ENCODE data around the gene SEC14L1.
"Not testable (repeated sequence)": the region's sequence is repeated elsewhere in the genome, so short reads cannot be mapped to it uniquely, and the experiment has no call there.

The SEC14L1 gene

GRCh38 chr17:77157766-77158165 lies 17.0 kb downstream of the SEC14L1 start:
- H3K4me1 ChIP-seq (ENCODE audit: control insufficient read depth, insufficient read depth, low read length): peaks cover 14% of the 10 kb centered on the region
- H3K36me3 ChIP-seq (ENCODE audit: control insufficient read depth in 2 of 2, insufficient read depth in 1 of 2, low read length in 2 of 2); H3K27ac ChIP-seq (ENCODE audit: extremely low read depth, low read depth, low read length); CTCF ChIA-PET; POLR2A ChIA-PET; H3K4me3 ChIP-seq (ENCODE audit: low read depth, low read length); H3K9me3 ChIP-seq (ENCODE audit: control insufficient read depth, insufficient read depth, low read depth, low read length): not testable (repeated sequence)
- peak; percentile 22; the same call in 1 of the 2 replicates for TF ChIP-seq SCRT2 (tag by site-specific recombination; IDR thresholded peaks at IDR 0.05)

DNA sequence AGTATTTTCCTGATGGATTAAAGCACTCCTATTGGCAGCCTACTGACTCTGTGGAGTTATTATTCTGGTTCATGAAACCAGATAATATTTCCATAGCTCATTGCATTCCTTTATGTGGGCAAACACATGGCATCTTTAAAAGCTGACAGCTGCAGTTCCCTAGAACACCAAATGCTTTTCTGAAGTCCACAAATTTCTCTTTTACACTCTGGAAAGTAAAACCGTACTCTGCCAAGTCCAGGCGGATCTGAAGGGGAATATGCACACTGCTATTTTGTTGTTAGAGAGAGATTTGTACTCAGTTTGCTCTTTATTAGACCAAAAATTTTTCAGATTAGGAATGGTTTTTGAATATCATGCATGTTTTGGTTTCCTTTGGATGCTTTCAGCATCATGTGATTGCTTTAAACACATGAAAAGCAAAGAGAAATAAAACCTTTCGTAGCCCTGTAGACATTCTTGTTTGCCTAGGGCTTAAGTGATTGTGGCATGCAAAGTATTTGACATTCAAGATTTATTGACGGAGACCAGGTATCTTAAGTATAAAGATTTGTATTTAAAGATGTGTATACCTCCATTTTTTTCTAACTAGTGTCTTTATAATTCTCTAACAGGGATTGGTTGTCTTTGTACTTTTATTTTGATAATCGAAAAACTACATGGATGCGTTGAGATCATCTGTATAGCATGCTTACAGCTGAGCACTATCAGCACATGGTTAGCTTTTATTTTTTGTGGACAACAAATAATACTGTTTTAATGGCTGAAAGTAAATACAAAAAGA lies 19.5 kb downstream of the SEC14L1 start:
- no peaks in the 10 kb centered on the region for H3K36me3 ChIP-seq (ENCODE audit: control insufficient read depth in 2 of 2, insufficient read depth in 1 of 2, low read length in 2 of 2)
- CTCF ChIA-PET: interaction anchor here (0.8 to 1.8 kb wide), 3 partner anchors 15 to 73 kb away, joined by 4 read pairs; no protein-coding TSS in a partner anchor
- no peak overlapping the region for H3K27ac ChIP-seq (ENCODE audit: extremely low read depth, low read depth, low read length)
- no peaks in the 10 kb centered on the region for H3K9me3 ChIP-seq (ENCODE audit: control insufficient read depth, insufficient read depth, low read depth, low read length)
- peaks cover 16% of the 10 kb centered on the region for H3K4me1 ChIP-seq (ENCODE audit: control insufficient read depth, insufficient read depth, low read length)
- peak; percentile 87 for TF ChIP-seq MYNN (tag by site-specific recombination; IDR thresholded peaks at IDR 0.05; ENCODE audit: borderline replicate concordance)
- TF ChIP-seq TCF7L2 (IDR thresholded peaks at IDR 0.05; ENCODE audit: borderline replicate concordance, low read depth, low read length): no peak
- TF ChIP-seq ZFP69B (tag by site-specific recombination; IDR thresholded peaks at IDR 0.05): no peak
- 0 out of 2 replicates have a peak, but pooled peaks have one; percentile 7 for TF ChIP-seq SP3 (tag by site-specific recombination; IDR thresholded peaks at IDR 0.05)
- TF ChIP-seq ZNF335 (tag by site-specific recombination; conservative IDR thresholded peaks at IDR 0.05): 0 out of 2 replicates have a peak, but pooled peaks have one; percentile 14
- TF ChIP-seq PRDM6 (tag by site-specific recombination; IDR thresholded peaks at IDR 0.05): peak; percentile 69
- 0 out of 2 replicates have a peak, but pooled peaks have one; percentile 16 for TF ChIP-seq ZEB2 (tag by site-specific recombination; IDR thresholded peaks at IDR 0.05)
- TF ChIP-seq SALL2 (tag by site-specific recombination; IDR thresholded peaks at IDR 0.05; ENCODE audit: borderline replicate concordance): no peak
- no peak overlapping the region for H3K4me3 ChIP-seq (ENCODE audit: low read depth, low read length)
- POLR2A ChIA-PET: interaction anchor here (0.6 to 1.1 kb wide), 3 partner anchors 19 to 157 kb away, joined by 3 to 7 read pairs (median 6); partner anchors contain the start of gene SEC14L1

- TF ChIP-seq BCL11A (tag by site-specific recombination; IDR thresholded peaks at IDR 0.05; ENCODE audit: low read depth) (no peak), EGR2 (tag by site-specific recombination; IDR thresholded peaks at IDR 0.05; ENCODE audit: low read depth) (0 out of 2 replicates have a peak, but pooled peaks have one; percentile 20), ZFHX2 (tag by site-specific recombination; conservative IDR thresholded peaks at IDR 0.05) (no peak), GFI1B (tag by site-specific recombination; IDR thresholded peaks at IDR 0.05) (no peak)
- Histone ChIP-seq H3K9me3 (ENCODE audit: control insufficient read depth, insufficient read depth, low read depth, low read length) (no peaks in the 10 kb centered on the region), H3K4me3 (ENCODE audit: low read depth, low read length) (no peak overlapping the region), H3K27ac (ENCODE audit: extremely low read depth, low read depth, low read length) (no peak overlapping the region), H3K4me1 (ENCODE audit: control insufficient read depth, insufficient read depth, low read length) (peaks cover 16% of the 10 kb centered on the region), H3K36me3 (ENCODE audit: control insufficient read depth in 2 of 2, insufficient read depth in 1 of 2, low read length in 2 of 2) (no peaks in the 10 kb centered on the region)
- POLR2A ChIA-PET: interaction anchor here (0.6 to 1.1 kb wide), 2 partner anchors 20 to 158 kb away, joined by 3 to 7 read pairs; partner anchors contain the start of gene SEC14L1
- CTCF ChIA-PET: interaction anchor here (0.8 to 1.8 kb wide), 3 partner anchors 16 to 74 kb away, joined by 4 read pairs; no protein-coding TSS in a partner anchor
Observed at GRCh38 chr17:77160875-77161530, 20.2 kb downstream of the SEC14L1 start.

DNA sequence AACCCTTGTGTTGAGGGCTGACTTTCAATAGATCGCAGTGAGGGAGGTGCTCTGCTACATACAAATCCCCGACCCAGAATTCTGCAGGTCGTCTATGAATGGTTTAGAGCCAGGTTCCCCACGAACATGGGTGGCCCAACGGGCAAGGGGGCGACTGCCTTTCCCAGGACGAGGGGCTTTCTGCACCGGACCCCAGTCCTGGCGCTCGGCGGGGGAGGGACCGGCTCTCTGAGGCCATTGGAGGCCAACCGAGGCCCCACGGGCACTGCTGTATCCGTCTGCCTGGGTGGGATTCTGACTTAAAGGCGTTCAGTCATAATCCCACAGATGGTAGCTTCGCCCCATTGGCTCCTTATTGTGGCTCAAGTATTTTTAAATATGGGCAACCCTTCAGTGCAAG lies 21.2 kb downstream of the SEC14L1 start:
- H3K36me3 ChIP-seq (ENCODE audit: control insufficient read depth in 2 of 2, insufficient read depth in 1 of 2, low read length in 2 of 2): no peaks in the 10 kb centered on the region
- ChIA-PET POLR2A (interaction anchor here (0.6 kb wide), 1 partner anchor 654 kb away, joined by 3 read pairs; no protein-coding TSS in a partner anchor), CTCF (no interaction called here)
- H3K27ac ChIP-seq (ENCODE audit: extremely low read depth, low read depth, low read length): no peak overlapping the region
- H3K4me1 ChIP-seq (ENCODE audit: control insufficient read depth, insufficient read depth, low read length): peaks cover 16% of the 10 kb centered on the region
- H3K9me3 ChIP-seq (ENCODE audit: control insufficient read depth, insufficient read depth, low read depth, low read length): no peaks in the 10 kb centered on the region
- no peak overlapping the region for H3K4me3 ChIP-seq (ENCODE audit: low read depth, low read length)
- no peak for TF ChIP-seq ZNF2 (tag by site-specific recombination; IDR thresholded peaks at IDR 0.05)
- TF ChIP-seq ZNF48 (tag by site-specific recombination; IDR thresholded peaks at IDR 0.05): no peak
- no peak for TF ChIP-seq GLI4 (tag by site-specific recombination; IDR thresholded peaks at IDR 0.05)
- TF ChIP-seq ELK4 (IDR thresholded peaks at IDR 0.05; ENCODE audit: borderline replicate concordance, low read depth, low read length): no peak
- TF ChIP-seq ZNF558 (tag by site-specific recombination; IDR thresholded peaks at IDR 0.05): no peak
- no peak for TF ChIP-seq ZNF354C (tag by site-specific recombination; IDR thresholded peaks at IDR 0.05; ENCODE audit: borderline replicate concordance, low read depth)
- no peak for TF ChIP-seq ZFP69B (tag by site-specific recombination; IDR thresholded peaks at IDR 0.05)
- TF ChIP-seq, protein P1, sequence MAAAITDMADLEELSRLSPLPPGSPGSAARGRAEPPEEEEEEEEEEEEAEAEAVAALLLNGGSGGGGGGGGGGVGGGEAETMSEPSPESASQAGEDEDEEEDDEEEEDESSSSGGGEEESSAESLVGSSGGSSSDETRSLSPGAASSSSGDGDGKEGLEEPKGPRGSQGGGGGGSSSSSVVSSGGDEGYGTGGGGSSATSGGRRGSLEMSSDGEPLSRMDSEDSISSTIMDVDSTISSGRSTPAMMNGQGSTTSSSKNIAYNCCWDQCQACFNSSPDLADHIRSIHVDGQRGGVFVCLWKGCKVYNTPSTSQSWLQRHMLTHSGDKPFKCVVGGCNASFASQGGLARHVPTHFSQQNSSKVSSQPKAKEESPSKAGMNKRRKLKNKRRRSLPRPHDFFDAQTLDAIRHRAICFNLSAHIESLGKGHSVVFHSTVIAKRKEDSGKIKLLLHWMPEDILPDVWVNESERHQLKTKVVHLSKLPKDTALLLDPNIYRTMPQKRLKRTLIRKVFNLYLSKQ (tag by site-specific recombination; IDR thresholded peaks at IDR 0.05; ENCODE audit: borderline replicate concordance): no peak
- no peak for TF ChIP-seq PRDM1 (tag by site-specific recombination; IDR thresholded peaks at IDR 0.05)
